Effector memory CD4-positive, alpha-beta T cell (primary cell): Measurements from ENCODE around the gene CRLF2.
"Not testable (repeated sequence)": the region's sequence is repeated elsewhere in the genome, so short reads cannot be mapped to it uniquely, and the experiment has no call there.

Experiments used
- DNase-seq, 3 donors: peaks; one replicate each; pipeline ENCODE4 v3.0.0-alpha.2; 2020
- H3K27ac ChIP-seq: 2 replicates; pipeline ENCODE4 v1.7.0; 2013; ENCODE audit warnings: mild to moderate bottlenecking, low read length, moderate library complexity; ENCODE audit not compliant: insufficient read depth, poor library complexity, severe bottlenecking
- H3K27me3 ChIP-seq: replicated peaks from 2 replicates; pipeline ENCODE4 v1.7.0; 2013; ENCODE audit warnings: mild to moderate bottlenecking, low read length; ENCODE audit not compliant: insufficient read depth, control insufficient read depth, poor library complexity, severe bottlenecking
- H3K36me3 ChIP-seq: 2 replicates; pipeline ENCODE4 v1.7.0; 2013; ENCODE audit warnings: mild to moderate bottlenecking, low read length, moderate library complexity; ENCODE audit not compliant: control insufficient read depth, insufficient read depth
- H3K4me1 ChIP-seq: 2 replicates; pipeline ENCODE4 v1.7.0; 2013; ENCODE audit warnings: low read length, mild to moderate bottlenecking; ENCODE audit not compliant: control insufficient read depth, insufficient read depth, poor library complexity, severe bottlenecking
- H3K4me3 ChIP-seq: 2 replicates; pipeline ENCODE4 v1.7.0; 2013; ENCODE audit warnings: low read length, low read depth, mild to moderate bottlenecking; ENCODE audit not compliant: insufficient read depth, poor library complexity, severe bottlenecking
- H3K9me3 ChIP-seq: 2 replicates; pipeline ENCODE4 v1.7.0; 2013; ENCODE audit warnings: mild to moderate bottlenecking, low read length, moderate library complexity; ENCODE audit not compliant: control insufficient read depth

The CRLF2 gene

GRCh38 chrX:1215123-1215823, 2.8 kb upstream of the CRLF2 start:
- Histone ChIP-seq H3K4me1 (no peaks in the 10 kb centered on the region), H3K27ac (no peak overlapping the region), H3K36me3 (no peaks in the 10 kb centered on the region), H3K27me3 (no peaks in the 10 kb centered on the region), H3K4me3 (no peak overlapping the region), H3K9me3 (no peaks in the 10 kb centered on the region)
- DNase-seq: no peak

- no peak overlapping the region for H3K4me3 ChIP-seq
- no peak for DNase-seq
- no peaks in the 10 kb centered on the region for H3K27me3 ChIP-seq
- H3K27ac ChIP-seq: no peak overlapping the region
- H3K4me1 ChIP-seq: no peaks in the 10 kb centered on the region
- H3K36me3 ChIP-seq: no peaks in the 10 kb centered on the region
- no peaks in the 10 kb centered on the region for H3K9me3 ChIP-seq
Observed at GRCh38 chrX:1213971-1214370, 1.5 kb upstream of the CRLF2 start.

- Histone ChIP-seq H3K9me3 (no peaks in the 10 kb centered on the region), H3K4me1 (peaks cover 4% of the 10 kb centered on the region), H3K4me3 (no peak overlapping the region), H3K36me3 (no peaks in the 10 kb centered on the region), H3K27me3 (no peaks in the 10 kb centered on the region), H3K27ac (no peak overlapping the region)
- no peak for DNase-seq
Observed at GRCh38 chrX:1210844-1211243, 1.6 kb downstream of the CRLF2 start.

- Histone ChIP-seq H3K27ac (peak overlapping the region; percentile 55), H3K4me3 (peak overlapping the region; percentile 12)
Observed at GRCh38 chrX:1207496-1208025, 4.9 kb downstream of the CRLF2 start.

GRCh38 chrX:1205681-1206611, 6.5 kb downstream of the CRLF2 start:
- H3K4me1 ChIP-seq: peaks cover 4% of the 10 kb centered on the region
- peak in 1 of 3 donors; percentile 6 for DNase-seq
- H3K9me3 ChIP-seq: no peaks in the 10 kb centered on the region
- H3K27ac ChIP-seq: no peak overlapping the region
- H3K36me3 ChIP-seq: no peaks in the 10 kb centered on the region
- H3K27me3 ChIP-seq: no peaks in the 10 kb centered on the region
- peak overlapping the region; percentile 39 for H3K4me3 ChIP-seq

More at GRCh38 chrX:1207496-1208025, 4.9 kb downstream of the CRLF2 start:
- Histone ChIP-seq H3K27me3 (no peaks in the 10 kb centered on the region), H3K4me1 (peaks cover 4% of the 10 kb centered on the region), H3K36me3 (no peaks in the 10 kb centered on the region), H3K9me3 (no peaks in the 10 kb centered on the region)
- DNase-seq: no peak

- no peaks in the 10 kb centered on the region for H3K9me3 ChIP-seq
- no peaks in the 10 kb centered on the region for H3K4me1 ChIP-seq
- no peak overlapping the region for H3K4me3 ChIP-seq
- no peak overlapping the region for H3K27ac ChIP-seq
- H3K27me3 ChIP-seq: no peaks in the 10 kb centered on the region
- DNase-seq: no peak
- no peaks in the 10 kb centered on the region for H3K36me3 ChIP-seq
Observed at GRCh38 chrX:1202251-1202650, 10.2 kb downstream of the CRLF2 start.

GRCh38 chrX:1196436-1196835, 16.0 kb downstream of the CRLF2 start:
- H3K27me3 ChIP-seq: no peaks in the 10 kb centered on the region
- H3K36me3 ChIP-seq: no peaks in the 10 kb centered on the region
- H3K4me3 ChIP-seq: no peak overlapping the region
- H3K9me3 ChIP-seq: no peaks in the 10 kb centered on the region
- H3K4me1 ChIP-seq: no peaks in the 10 kb centered on the region
- DNase-seq: no peak
- no peak overlapping the region for H3K27ac ChIP-seq

GRCh38 chrX:1192196-1192595, 20.3 kb downstream of the CRLF2 start:
- not testable (repeated sequence) for H3K27ac ChIP-seq, H3K9me3 ChIP-seq, DNase-seq, H3K4me1 ChIP-seq, H3K4me3 ChIP-seq, H3K36me3 ChIP-seq, H3K27me3 ChIP-seq

GRCh38 chrX:1190596-1191145, 21.8 kb downstream of the CRLF2 start:
- Histone ChIP-seq H3K4me3 (no peak overlapping the region), H3K9me3 (no peaks in the 10 kb centered on the region), H3K27me3 (no peaks in the 10 kb centered on the region), H3K36me3 (no peaks in the 10 kb centered on the region), H3K27ac (no peak overlapping the region), H3K4me1 (no peaks in the 10 kb centered on the region)
- DNase-seq: no peak
